ENCODE results near the gene USP53. TPM values are rescaled to one million over a fixed set of nuclear protein-coding genes. Genes with fewer than 3 reads are reported as not detected.
"Not testable (repeated sequence)": the region's sequence is repeated elsewhere in the genome, so short reads cannot be mapped to it uniquely, and the experiment has no call there.

Gene USP53
- polyA plus RNA-seq, 12 donors = 7.8 to 30.3 (median 13.2) TPM; not detected in 1

- no peak for DNase-seq
These were observed 8.9 kb downstream of the USP53 start for GRCh38 chr4:119221412-119221811.

DNA sequence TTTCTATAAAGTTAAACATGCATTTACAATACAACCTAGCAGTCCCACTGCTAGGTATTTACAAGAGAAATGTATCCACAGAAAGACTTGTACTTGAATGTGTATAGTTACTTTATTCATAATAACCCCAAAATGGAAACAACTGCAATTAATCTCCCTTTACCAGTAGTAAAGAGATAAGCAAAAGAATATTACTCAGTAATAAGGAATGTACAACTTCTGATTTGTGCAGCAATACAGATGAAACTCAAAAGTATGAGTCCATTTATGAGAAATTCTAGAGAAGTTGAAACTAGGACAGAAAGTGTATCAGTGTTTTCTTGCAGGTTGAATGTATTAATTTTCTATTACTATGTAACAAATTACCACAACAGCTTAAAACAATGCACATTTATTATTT lies 15.2 kb downstream of the USP53 start:
- no peak for DNase-seq

GRCh38 chr4:119228406-119228805 lies 15.9 kb downstream of the USP53 start:
- DNase-seq = no peak

DNA sequence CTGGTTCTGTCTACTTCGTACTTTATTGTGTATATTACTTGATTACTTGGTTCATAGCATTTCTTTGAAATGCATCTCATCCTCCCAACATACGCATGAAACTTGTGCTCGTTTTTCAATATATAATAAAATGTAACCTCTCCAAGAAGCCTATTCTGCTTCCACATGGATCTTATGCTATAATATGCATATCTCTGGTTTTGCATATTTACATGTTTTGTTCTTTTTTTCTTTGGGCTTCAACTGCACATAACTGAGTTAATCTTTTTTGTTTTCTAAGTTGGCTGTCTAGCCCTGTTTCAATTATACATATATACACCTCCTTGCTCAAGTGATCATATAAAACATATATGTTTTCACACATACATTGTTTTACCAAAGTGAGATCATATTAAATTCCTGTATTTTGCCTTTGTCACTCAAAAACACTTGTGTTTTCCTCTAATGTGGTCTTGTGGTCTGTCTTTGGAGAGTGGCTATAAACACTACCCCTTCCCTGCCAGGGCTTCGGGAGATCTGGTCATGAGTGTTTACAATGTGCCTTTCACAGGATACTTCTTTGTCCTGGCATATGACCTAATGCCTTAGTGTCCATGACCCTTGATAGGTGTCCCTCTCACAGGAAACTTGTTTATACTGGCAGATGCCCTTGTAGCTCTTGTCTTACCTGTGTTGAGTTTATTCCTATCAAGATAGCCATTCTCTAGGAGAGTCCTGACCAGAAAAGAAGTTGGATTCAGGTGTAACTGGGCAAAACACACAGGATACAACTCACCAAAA lies 17.6 kb downstream of the USP53 start:
- no peak for DNase-seq

DNA sequence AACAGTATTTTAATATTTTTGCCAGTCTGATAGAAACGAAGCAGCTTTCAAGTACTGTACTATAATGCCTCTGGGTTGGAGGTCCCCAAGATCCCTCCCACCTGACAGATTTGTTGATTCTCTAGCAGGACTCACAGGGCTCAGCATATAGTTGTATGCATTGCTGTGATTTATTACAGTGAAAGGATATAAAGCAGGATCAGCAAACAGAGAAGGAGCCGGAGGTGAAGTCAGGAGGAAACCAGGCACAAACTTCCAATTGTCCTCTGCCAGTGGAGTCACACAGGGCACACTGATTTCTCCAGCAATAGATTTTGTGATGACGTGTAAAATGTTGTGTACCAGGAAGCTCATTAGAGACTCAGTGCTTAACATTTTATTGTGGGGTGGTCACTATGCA lies 19.0 kb downstream of the USP53 start:
- no peak for DNase-seq

GRCh38 chr4:119232286-119232685 lies 19.8 kb downstream of the USP53 start:
- no peak for DNase-seq

GRCh38 chr4:119233191-119233590 lies 20.7 kb downstream of the USP53 start:
- DNase-seq = no peak

- no peak for DNase-seq
These were observed 21.2 kb downstream of the USP53 start for GRCh38 chr4:119233750-119234149.

DNA sequence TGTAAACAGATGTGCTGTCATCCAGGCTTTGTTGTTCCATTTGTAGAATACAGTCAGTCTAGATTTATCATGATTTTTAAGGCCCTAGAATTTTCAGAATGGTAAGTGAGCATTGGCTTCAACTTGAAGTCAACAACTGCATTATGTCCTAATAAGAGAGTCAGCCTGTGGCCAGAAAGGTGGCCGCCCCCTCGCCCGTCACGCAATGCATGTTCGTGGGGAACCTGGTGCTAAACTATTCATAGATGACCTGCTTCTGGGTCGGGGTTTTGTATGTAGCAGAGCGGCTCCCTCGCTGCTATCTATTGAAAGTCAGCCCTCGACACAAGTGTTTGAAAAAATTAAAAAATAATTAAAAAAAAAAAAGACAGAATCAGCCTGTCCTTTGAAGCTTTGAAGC lies 24.7 kb downstream of the USP53 start:
- DNase-seq = no peak

DNA sequence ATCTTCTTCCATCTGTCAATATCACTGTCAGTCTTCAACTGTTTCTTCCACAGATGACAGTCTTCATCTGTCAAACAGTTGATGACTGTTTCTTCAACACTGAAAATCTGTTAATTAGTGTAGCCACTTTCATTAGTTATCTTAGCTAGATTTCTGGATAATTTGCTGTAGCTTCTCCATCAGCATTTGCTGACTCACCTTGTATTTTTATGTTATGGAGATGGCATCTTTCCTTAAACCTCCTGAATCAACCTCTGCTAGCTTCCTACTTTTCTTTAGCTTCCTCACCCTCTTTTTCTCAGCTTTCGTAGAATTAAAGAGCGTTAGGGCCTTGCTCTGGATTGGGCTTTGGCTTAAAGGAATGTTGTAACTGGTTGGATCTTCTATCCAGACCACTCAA lies 25.1 kb downstream of the USP53 start:
- no peak for DNase-seq

GRCh38 chr4:119238068-119238722 lies 25.7 kb downstream of the USP53 start:
- no peak for DNase-seq

- no peak for DNase-seq
These were observed 27.6 kb downstream of the USP53 start for GRCh38 chr4:119240128-119240527.

DNA sequence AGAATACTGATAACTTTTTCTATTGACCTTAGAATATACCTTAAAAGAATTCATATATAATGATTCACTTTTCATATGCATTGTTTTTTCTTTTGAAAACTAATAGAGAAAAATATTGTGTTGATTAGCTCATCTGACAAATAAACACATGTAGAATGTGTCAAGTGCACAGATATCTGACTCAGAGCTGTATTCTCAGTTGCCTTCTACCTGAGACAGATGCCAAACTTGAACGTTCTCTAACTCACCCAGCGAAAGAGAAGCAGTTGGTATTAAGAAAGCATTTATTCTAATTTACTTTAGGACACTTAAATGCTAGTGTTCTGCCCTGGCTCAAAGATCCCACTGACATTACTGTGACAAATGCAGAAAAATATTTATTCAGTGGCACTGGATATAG lies 28.1 kb downstream of the USP53 start:
- DNase-seq = no peak

GRCh38 chr4:119242417-119242816 lies 29.9 kb downstream of the USP53 start:
- no peak for DNase-seq

- DNase-seq = no peak
These were observed 31.4 kb downstream of the USP53 start for GRCh38 chr4:119243868-119244267.

DNA sequence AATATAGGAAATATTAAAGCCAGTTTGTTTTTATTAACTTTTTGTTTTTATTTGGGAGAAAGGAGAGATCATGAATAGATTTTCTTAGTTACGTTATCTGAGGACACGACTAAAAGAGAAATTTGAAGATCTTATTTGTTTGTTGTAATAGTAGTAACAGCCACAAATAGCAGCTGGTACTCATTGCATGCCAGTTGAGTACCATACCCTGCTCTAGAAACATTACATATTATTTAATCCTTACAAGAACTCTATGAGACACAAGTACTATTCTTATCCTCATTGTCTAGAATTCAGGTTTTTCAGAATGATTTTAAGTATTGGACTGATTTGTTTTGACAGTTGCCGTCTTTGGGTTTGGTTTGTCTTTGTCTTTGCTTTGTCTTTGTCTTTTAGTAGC lies 31.8 kb downstream of the USP53 start:
- no peak for DNase-seq

- DNase-seq = no peak
These were observed 32.3 kb downstream of the USP53 start for GRCh38 chr4:119244832-119245231.

DNA sequence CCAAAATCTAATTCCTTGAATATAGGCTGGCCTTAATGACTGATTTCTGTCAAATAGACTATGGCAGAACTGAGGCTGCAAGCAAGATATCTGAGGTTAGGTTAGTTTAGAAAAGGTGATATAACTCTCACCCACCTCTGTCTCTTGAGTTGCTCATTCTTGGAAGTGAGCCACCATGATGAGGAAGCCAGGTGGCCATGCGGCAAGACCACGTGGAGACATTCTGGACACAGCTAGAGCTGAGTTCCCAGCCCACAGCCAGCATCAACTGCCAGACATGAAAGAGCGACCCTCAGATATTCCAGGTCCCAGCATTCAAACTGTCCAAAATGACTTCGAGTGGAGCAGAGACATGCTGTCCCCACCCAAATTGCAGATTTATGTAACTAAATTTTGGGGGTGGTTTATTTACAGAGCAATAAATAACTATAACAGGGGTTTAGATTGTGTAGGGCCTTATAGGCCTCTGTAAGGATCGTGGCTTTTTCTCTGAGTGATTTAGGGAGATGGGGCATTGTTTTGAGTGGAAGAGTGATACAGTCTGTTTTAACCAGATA lies 33.7 kb downstream of the USP53 start:
- DNase-seq = peak; percentile 5

DNA sequence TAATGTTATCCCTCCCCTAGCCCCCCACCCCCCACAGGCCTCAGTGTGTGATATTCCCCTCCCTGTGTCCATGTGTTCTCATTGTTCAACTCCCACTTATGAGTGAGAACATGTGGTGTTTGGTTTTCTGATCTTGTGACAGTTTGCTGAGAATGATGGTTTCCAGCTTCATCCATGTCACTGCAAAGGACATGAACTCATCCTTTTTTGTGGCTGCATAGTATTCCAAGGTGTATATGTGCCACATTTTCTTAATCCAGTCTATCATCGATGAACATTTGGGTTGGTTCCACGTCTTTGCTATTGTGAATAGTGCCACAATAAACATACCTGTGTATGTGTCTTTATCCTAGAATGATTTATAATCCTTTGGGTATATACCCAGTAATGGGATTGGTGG lies 38.5 kb downstream of the USP53 start:
- DNase-seq = not testable (repeated sequence)

- not testable (repeated sequence) for DNase-seq
These were observed 42.7 kb downstream of the USP53 start for GRCh38 chr4:119255223-119255622.

GRCh38 chr4:119260528-119260927 lies 48.0 kb downstream of the USP53 start:
- DNase-seq = no peak

DNA sequence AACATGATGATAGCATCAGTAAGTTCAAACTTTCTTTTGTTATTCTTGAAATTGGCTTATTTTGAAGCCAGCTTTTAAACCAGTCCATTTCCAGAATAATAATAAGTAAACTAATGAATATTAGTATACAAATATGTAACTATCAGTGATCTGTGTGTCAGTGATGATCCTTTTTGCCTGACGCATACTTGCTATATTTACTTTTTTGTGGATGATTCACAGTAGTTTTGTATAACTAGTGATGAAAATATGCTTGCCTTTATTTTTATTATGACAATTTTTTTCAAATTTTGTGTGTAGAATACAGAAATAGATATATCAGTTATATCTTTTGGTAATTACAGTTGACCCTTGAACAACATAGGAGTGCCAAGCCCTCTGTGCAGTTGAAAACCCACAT lies 49.5 kb downstream of the USP53 start:
- no peak for DNase-seq

DNA sequence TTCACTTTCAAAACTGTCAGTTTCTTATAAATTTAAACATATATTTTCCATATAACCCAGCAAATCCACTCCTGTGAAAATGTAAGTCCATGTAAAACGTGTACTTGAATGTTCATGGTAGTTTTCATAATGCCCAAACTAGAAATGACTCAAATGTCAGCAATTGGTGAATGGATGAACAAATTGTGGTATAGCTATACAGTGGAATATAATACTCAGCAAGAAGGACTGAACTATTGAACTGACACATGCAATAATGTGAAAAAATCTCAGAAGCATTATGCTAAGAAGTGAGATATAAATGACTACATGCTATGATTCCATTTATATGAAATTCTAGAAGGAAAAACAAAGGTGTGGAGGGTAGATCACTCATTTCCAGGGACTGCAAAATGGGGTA lies 52.2 kb downstream of the USP53 start:
- no peak for DNase-seq
